ENCODE data around the gene YWHAE. TPM values are rescaled to one million over a fixed set of nuclear protein-coding genes. Genes with fewer than 3 reads are reported as not detected.
A peak's percentile ranks its signal among the peaks of the same experiment; 100 is the strongest.

The YWHAE gene
- total RNA-seq, 1 experiment from 2014 or later, result 1,033 TPM

- ChIA-PET POLR2A (no interaction called here), CTCF (interaction anchor here (1.4 kb wide), 1 partner anchor 21 kb away, joined by 5 read pairs; no protein-coding TSS in a partner anchor)
- TF ChIP-seq ZNF232 (CRISPR knock-in tag; IDR thresholded peaks at IDR 0.05), result no peak
- TF ChIP-seq ZMAT4 (CRISPR knock-in tag; IDR thresholded peaks at IDR 0.05), result no peak
- no peak for TF ChIP-seq FOXJ3 (CRISPR knock-in tag; IDR thresholded peaks at IDR 0.05; ENCODE audit: borderline replicate concordance)
- TF ChIP-seq ZNF281 (CRISPR knock-in tag; IDR thresholded peaks at IDR 0.05), result no peak
- no peaks in the 10 kb centered on the region for H3K27me3 Mint-ChIP-seq (ENCODE audit: low read depth)
- peaks cover 50% of the 10 kb centered on the region for H3K36me3 Mint-ChIP-seq
- no peak for DNase-seq (ENCODE audit: low spot score)
- H3K27ac Mint-ChIP-seq, result peak overlapping the region; percentile 57; the same call in 1 of the 2 replicates
- no peak overlapping the region for H3K4me3 Mint-ChIP-seq
- ATAC-seq, result no peak
- peaks cover 37% of the 10 kb centered on the region for H3K4me1 Mint-ChIP-seq
- no peaks in the 10 kb centered on the region for H3K9me3 Mint-ChIP-seq
Observed at GRCh38 chr17:1344521-1344920, 55.5 kb downstream of the YWHAE start.

- ChIA-PET CTCF (interaction anchor here (1.4 kb wide), 1 partner anchor 22 kb away, joined by 5 read pairs; no protein-coding TSS in a partner anchor), POLR2A (interaction anchor here (0.7 kb wide), 1 partner anchor 118 kb away, joined by 3 read pairs; no protein-coding TSS in a partner anchor)
- peaks cover 3% of the 10 kb centered on the region; the same call in 1 of the 2 replicates for H3K9me3 Mint-ChIP-seq
- no peak overlapping the region for H3K4me3 Mint-ChIP-seq
- no peaks in the 10 kb centered on the region for H3K27me3 Mint-ChIP-seq (ENCODE audit: low read depth)
- peaks cover 45% of the 10 kb centered on the region for H3K36me3 Mint-ChIP-seq
- TF ChIP-seq KAT7 (CRISPR knock-in tag; IDR thresholded peaks at IDR 0.05; ENCODE audit: borderline replicate concordance) (no peak), NR1H2 (CRISPR knock-in tag; IDR thresholded peaks at IDR 0.05) (no peak), PRDM15 (CRISPR knock-in tag; IDR thresholded peaks at IDR 0.05) (no peak), ZMAT4 (CRISPR knock-in tag; IDR thresholded peaks at IDR 0.05) (no peak), CTCF (IDR thresholded peaks at IDR 0.05) (no peak), USF2 (CRISPR knock-in tag; IDR thresholded peaks at IDR 0.05) (no peak), ZNF121 (CRISPR knock-in tag; IDR thresholded peaks at IDR 0.05) (no peak), GTF2I (CRISPR knock-in tag; conservative IDR thresholded peaks at IDR 0.05) (no peak), E2F4 (CRISPR knock-in tag; IDR thresholded peaks at IDR 0.05; ENCODE audit: borderline replicate concordance, low read depth) (no peak), SP1 (CRISPR knock-in tag; conservative IDR thresholded peaks at IDR 0.05) (no peak), AR (CRISPR knock-in tag; IDR thresholded peaks at IDR 0.05) (no peak), MAX (CRISPR knock-in tag; IDR thresholded peaks at IDR 0.05) (no peak), ATF3 (CRISPR knock-in tag; conservative IDR thresholded peaks at IDR 0.05) (no peak), ELF4 (CRISPR knock-in tag; IDR thresholded peaks at IDR 0.05; ENCODE audit: low read depth) (no peak)
- H3K4me1 Mint-ChIP-seq, result peaks cover 37% of the 10 kb centered on the region
- DNase-seq (ENCODE audit: low spot score), result no peak
- no peak for ATAC-seq
- H3K27ac Mint-ChIP-seq, result peak overlapping the region; percentile 76
Observed at GRCh38 chr17:1343554-1343953, 56.5 kb downstream of the YWHAE start.

All from WTC11 (cell line).